LNCaP clone FGC (cell line): ENCODE data around the gene ZNF541.

Experiments
- DNase-seq: peaks from one replicate; pipeline ENCODE4 v3.0.0-alpha.2; 2011; ENCODE audit warnings: low read depth
- H3K4me3 ChIP-seq: 2 replicates; pipeline ENCODE4 v1.5.1; 2011; ENCODE audit warnings: mild to moderate bottlenecking, low read depth, low read length, control low read depth
- TF ChIP-seq, protein P1 (sequence below): IDR thresholded peaks from 2 replicates; pipeline ENCODE4 v1.5.1; 2012; ENCODE audit warnings: mild to moderate bottlenecking; ENCODE audit not compliant: control insufficient read depth, insufficient read depth; ENCODE audit errors: extremely low read depth

The ZNF541 gene

GRCh38 chr19:47531640-47532387, 41.1 kb downstream of the ZNF541 start:
- TF ChIP-seq, protein P1, sequence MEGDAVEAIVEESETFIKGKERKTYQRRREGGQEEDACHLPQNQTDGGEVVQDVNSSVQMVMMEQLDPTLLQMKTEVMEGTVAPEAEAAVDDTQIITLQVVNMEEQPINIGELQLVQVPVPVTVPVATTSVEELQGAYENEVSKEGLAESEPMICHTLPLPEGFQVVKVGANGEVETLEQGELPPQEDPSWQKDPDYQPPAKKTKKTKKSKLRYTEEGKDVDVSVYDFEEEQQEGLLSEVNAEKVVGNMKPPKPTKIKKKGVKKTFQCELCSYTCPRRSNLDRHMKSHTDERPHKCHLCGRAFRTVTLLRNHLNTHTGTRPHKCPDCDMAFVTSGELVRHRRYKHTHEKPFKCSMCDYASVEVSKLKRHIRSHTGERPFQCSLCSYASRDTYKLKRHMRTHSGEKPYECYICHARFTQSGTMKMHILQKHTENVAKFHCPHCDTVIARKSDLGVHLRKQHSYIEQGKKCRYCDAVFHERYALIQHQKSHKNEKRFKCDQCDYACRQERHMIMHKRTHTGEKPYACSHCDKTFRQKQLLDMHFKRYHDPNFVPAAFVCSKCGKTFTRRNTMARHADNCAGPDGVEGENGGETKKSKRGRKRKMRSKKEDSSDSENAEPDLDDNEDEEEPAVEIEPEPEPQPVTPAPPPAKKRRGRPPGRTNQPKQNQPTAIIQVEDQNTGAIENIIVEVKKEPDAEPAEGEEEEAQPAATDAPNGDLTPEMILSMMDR = no peak
- no peak for DNase-seq
- no peak overlapping the region for H3K4me3 ChIP-seq

DNA sequence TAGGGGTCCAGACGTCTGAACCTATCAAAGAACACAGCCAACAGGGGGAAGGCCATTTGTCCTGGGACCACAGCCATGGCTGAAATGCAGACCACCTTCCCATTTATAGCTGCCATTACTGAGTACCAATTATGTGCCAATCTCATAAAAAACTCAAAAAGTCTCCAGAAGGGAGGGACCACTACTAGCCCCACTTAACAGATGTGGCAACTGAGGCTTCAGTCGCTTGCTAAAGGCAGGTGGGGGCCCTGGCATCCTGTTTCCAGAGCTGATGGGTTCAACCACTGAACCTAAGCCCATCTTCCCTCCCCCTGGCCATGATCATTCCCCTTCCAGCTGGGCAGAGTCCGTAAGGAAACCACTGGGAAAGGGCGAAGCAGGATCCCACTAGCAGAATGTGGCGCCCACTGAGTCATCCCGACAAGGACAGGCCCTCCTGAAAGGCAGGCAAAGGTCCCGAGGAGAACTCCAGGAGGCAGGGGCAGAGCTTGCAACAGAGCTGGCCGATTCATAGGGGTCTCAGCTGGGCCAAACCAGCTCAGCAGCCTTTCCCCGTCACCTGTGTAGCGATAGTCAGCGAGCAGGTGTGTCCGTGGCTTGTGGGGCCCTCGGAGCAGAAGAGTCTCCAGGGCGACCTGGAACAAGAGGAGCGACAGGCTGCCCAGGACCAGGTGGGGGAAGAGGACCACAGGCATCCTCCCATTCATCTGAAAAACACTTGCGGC, 43.8 kb downstream of the ZNF541 start:
- TF ChIP-seq, protein P1 = no peak
- no peak overlapping the region for H3K4me3 ChIP-seq
- DNase-seq = no peak

DNA sequence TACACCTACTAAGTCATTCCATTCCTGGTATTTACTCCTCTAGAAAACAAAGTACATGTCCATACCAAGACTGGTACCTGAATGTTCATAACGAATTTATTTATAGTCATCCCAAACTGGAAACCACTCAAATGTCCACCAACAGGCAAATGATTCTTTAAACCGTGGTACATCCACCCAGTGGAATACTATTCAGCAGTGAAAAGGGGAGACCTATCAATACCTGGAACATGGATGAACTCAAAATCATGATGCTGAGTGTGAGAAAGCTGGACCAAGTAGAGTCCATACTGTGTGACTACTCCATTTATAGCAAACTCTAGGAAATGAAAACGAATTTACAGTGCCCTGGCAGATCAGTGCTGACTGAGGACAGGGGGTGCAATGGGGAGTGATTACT, 46.1 kb downstream of the ZNF541 start:
- DNase-seq = no peak
- H3K4me3 ChIP-seq = no peak overlapping the region
- TF ChIP-seq, protein P1 = no peak

GRCh38 chr19:47523473-47523872, 49.5 kb downstream of the ZNF541 start:
- DNase-seq = no peak
- no peak overlapping the region for H3K4me3 ChIP-seq
- TF ChIP-seq, protein P1 = no peak
